Esophagus muscularis mucosa (tissue), 4 donors: ENCODE measurements around the gene NUP155.

Experiments
- CTCF ChIP-seq, 3 experiments: fragments of 200-600 bp in 2 of 3; fragments of 450-650 bp in 1 of 3; sonication (generic) in 2 of 3; IDR thresholded peaks; one replicate each; pipeline ENCODE4 v1.5.1; 2017 to 2019; ENCODE audit warnings: antibody characterized with exemption in 3 of 3, mild to moderate bottlenecking in 2 of 3, moderate library complexity in 1 of 3
- EP300 ChIP-seq: sonication (generic); formaldehyde crosslinking; IDR thresholded peaks from one replicate; pipeline ENCODE4 v1.6.1; 2017; ENCODE audit warnings: antibody characterized with exemption
- POLR2A ChIP-seq: fragments of 450-650 bp; IDR thresholded peaks from one replicate; pipeline ENCODE4 v1.6.1; 2017; ENCODE audit warnings: antibody characterized with exemption, moderate library complexity, mild to moderate bottlenecking, low read depth
- POLR2AphosphoS5 ChIP-seq, 2 donors: sonication (generic); formaldehyde crosslinking; IDR thresholded peaks; one replicate each; pipeline ENCODE4 v1.6.1; 2017; ENCODE audit warnings: antibody characterized with exemption in 2 of 2

GRCh38 chr5:37248421-37248969 lies 122.4 kb downstream of the NUP155 start:
- no peak for TF ChIP-seq CTCF (IDR thresholded peaks at IDR 0.05)
- no peak for TF ChIP-seq EP300
- TF ChIP-seq POLR2AphosphoS5 (IDR thresholded peaks at IDR 0.05): no peak
- no peak for TF ChIP-seq POLR2A
